K562 (cell line): ENCODE measurements around the gene CLDN5. TPM values are rescaled to one million over a fixed set of nuclear protein-coding genes. Genes with fewer than 3 reads are reported as not detected.

Experiments used
- ATAC-seq: fragments of 200-7000 bp; cut with Tn5 transposase; 3 replicates; pipeline ENCODE4 v1.9.1; 2020; ENCODE audit warnings: moderate library complexity
- BruUV-seq: library from RNA; stranded (reverse); fragments of 400-500 nt; replicated peaks from 2 replicates; lab custom pipeline; 2021; lab: Mats Ljungman, UMichigan
- CTCF ChIA-PET: fragments of 300-600 bp; formaldehyde crosslinking; extraction: SDS; loops from one replicate; lab custom pipeline; 2021; ENCODE audit warnings: low intra/inter-chr PET ratio; lab: Yijun Ruan, JAX
- POLR2A ChIA-PET: fragments of 300-600, 350-650 bp; sonication (Branson Sonifier 250); formaldehyde crosslinking; extraction: SDS; loops from one replicate; lab custom pipeline; 2021; ENCODE audit warnings: antibody characterized with exemption, inconsistent platforms; lab: Yijun Ruan, JAX
- DNase-seq, 4 experiments: peaks; one replicate each; pipeline versions ENCODE4 v3.0.0 to v3.0.0-alpha.2; 2011 to 2018; ENCODE audit warnings: low spot score in 3 of 4, mixed read lengths in 3 of 4; ENCODE audit errors: extremely low read depth in 1 of 4
- FAIRE-seq: peaks from 2 replicates; lab custom pipeline; 2011; peaks lifted over from hg19 to GRCh38; lab: Jason Lieb, UNC
- H2AFZ ChIP-seq: 2 replicates; pipeline ENCODE4 v1.6.0; 2011; ENCODE audit warnings: low read depth, low read length, control low read depth, inconsistent platforms
- H3K27ac ChIP-seq: fragments of 200-600 bp; 3 replicates; pipeline ENCODE4 v1.8.0; 2011; ENCODE audit warnings: low read depth, mild to moderate bottlenecking, control low read depth, inconsistent platforms, low read length, moderate library complexity, mixed read lengths; ENCODE audit errors: extremely low read depth
- H3K27me3 ChIP-seq, 2 experiments: fragments of 300-600 bp in 1 of 2; 2 replicates in 1 of 2; 3 replicates in 1 of 2; pipeline versions ENCODE4 v1.6.0 to v1.8.0; 2011; ENCODE audit warnings: inconsistent platforms in 2 of 2, low read length in 2 of 2, mild to moderate bottlenecking in 1 of 2, mixed read lengths in 1 of 2, moderate library complexity in 1 of 2; ENCODE audit not compliant: control insufficient read depth in 2 of 2, insufficient read depth in 2 of 2
- H3K36me3 ChIP-seq: fragments of 300-600 bp; 3 replicates; pipeline ENCODE4 v1.8.0; 2011; ENCODE audit warnings: mild to moderate bottlenecking, low read length, inconsistent platforms; ENCODE audit not compliant: control insufficient read depth, insufficient read depth
- H3K4me1 ChIP-seq, 2 experiments: fragments of 200-600 bp in 1 of 2; replicated peaks in 1 of 2; 2 replicates in 1 of 2; 3 replicates in 1 of 2; pipeline versions ENCODE4 v1.5.1 to v1.8.0; 2011; ENCODE audit warnings: inconsistent platforms in 2 of 2, low read length in 2 of 2, mild to moderate bottlenecking in 1 of 2, mixed read lengths in 1 of 2, moderate library complexity in 1 of 2; ENCODE audit not compliant: control insufficient read depth in 2 of 2, insufficient read depth in 2 of 2
- H3K4me2 ChIP-seq: 2 replicates; pipeline ENCODE4 v1.6.1; 2011; ENCODE audit warnings: low read length, control low read depth, inconsistent platforms, mixed read lengths; ENCODE audit not compliant: insufficient read depth
- H3K4me3 ChIP-seq: fragments of 200-600 bp; sonication (generic), shearing (Covaris generic); 2 replicates; pipeline ENCODE4 v1.5.1; 2016; ENCODE audit warnings: control low read depth, inconsistent platforms
- H3K79me2 ChIP-seq: fragments of 200-600 bp; 3 replicates; pipeline ENCODE4 v1.8.0; 2011; ENCODE audit warnings: low read length, inconsistent platforms; ENCODE audit not compliant: control insufficient read depth, insufficient read depth
- H3K9ac ChIP-seq, 2 experiments: 2 replicates each; pipeline versions ENCODE4 v1.6.0 to v1.6.1; 2011; ENCODE audit warnings: low read depth in 2 of 2, low read length in 2 of 2, control low read depth in 1 of 2, inconsistent platforms in 1 of 2, mild to moderate bottlenecking in 1 of 2, mixed read lengths in 1 of 2; ENCODE audit not compliant: insufficient read depth in 1 of 2
- H3K9me1 ChIP-seq: one replicate; pipeline ENCODE4 v1.6.0; 2011; ENCODE audit warnings: inconsistent platforms, mild to moderate bottlenecking, low read length, moderate library complexity; ENCODE audit not compliant: control insufficient read depth, insufficient read depth
- H3K9me3 ChIP-seq: replicated peaks from 2 replicates; pipeline ENCODE4 v1.5.1; 2011; ENCODE audit warnings: low read depth, low read length, inconsistent platforms; ENCODE audit not compliant: control insufficient read depth, insufficient read depth
- H4K20me1 ChIP-seq: replicated peaks from 2 replicates; pipeline ENCODE4 v1.6.1; 2011; ENCODE audit warnings: low read length, inconsistent platforms, mixed read lengths; ENCODE audit not compliant: control insufficient read depth, insufficient read depth
- ARID4B ChIP-seq: sonication (generic); formaldehyde crosslinking; IDR thresholded peaks from 2 replicates; pipeline ENCODE4 v1.8.0; 2022; ENCODE audit warnings: mild to moderate bottlenecking, missing genetic modification reagents
- BMI1 ChIP-seq: fragments of 150-350 bp; IDR thresholded peaks from 2 replicates; pipeline ENCODE4 v1.6.1; 2014; ENCODE audit warnings: low read length
- CEBPG ChIP-seq, 3 experiments: fragments of 200-800 bp in 1 of 3; sonication (Bioruptor generic) in 1 of 3; sonication (generic) in 1 of 3; formaldehyde crosslinking in 1 of 3; IDR thresholded peaks in 2 of 3; conservative IDR thresholded peaks in 1 of 3; 2 replicates each; pipeline versions ENCODE4 v1.6.1 to v1.8.0; 2016 to 2022; ENCODE audit warnings: missing compliant biosample characterization in 2 of 3, missing genetic modification characterization in 2 of 3, mild to moderate bottlenecking in 1 of 3, missing genetic modification reagents in 1 of 3
- CSDE1 ChIP-seq, 2 experiments: fragments of 450-650 bp; IDR thresholded peaks; 2 replicates each; pipeline ENCODE4 v1.6.1; 2016; ENCODE audit warnings: mild to moderate bottlenecking in 1 of 2
- GMEB1 ChIP-seq: fragments of 250-450 bp; sonication (Bioruptor Pico); IDR thresholded peaks from 2 replicates; pipeline ENCODE4 v1.4.0; 2020; ENCODE audit warnings: mild to moderate bottlenecking
- MED1 ChIP-seq: sonication (generic); formaldehyde crosslinking; IDR thresholded peaks from 2 replicates; pipeline ENCODE4 v1.8.1; 2023; ENCODE audit warnings: missing genetic modification reagents, borderline replicate concordance
- NFE2L1 ChIP-seq: fragments of 450-650 bp; IDR thresholded peaks from 2 replicates; pipeline ENCODE4 v1.6.1; 2016; ENCODE audit warnings: missing genetic modification characterization, low read depth, mild to moderate bottlenecking, missing compliant biosample characterization, moderate library complexity, borderline replicate concordance
- RAD21 ChIP-seq, 2 experiments: fragments of 250-450 bp in 1 of 2; fragments of 450-650 bp in 1 of 2; sonication (Bioruptor Pico) in 1 of 2; formaldehyde crosslinking in 1 of 2; IDR thresholded peaks in 1 of 2; conservative IDR thresholded peaks in 1 of 2; 2 replicates each; pipeline versions ENCODE4 v1.4.0 to v1.8.0; 2020 to 2022; ENCODE audit warnings: mild to moderate bottlenecking in 2 of 2, moderate library complexity in 1 of 2
- STAT5A ChIP-seq: IDR thresholded peaks from 2 replicates; pipeline ENCODE4 v1.6.1; 2012; ENCODE audit warnings: low read length, inconsistent platforms, borderline replicate concordance
- USF1 ChIP-seq: sonication (generic); formaldehyde crosslinking; IDR thresholded peaks from 2 replicates; pipeline ENCODE4 v1.9.0; 2022; ENCODE audit warnings: mild to moderate bottlenecking, missing genetic modification reagents
- ZNF146 ChIP-seq: IDR thresholded peaks from one replicate; pipeline ENCODE4 v1.6.1; 2018; ENCODE audit warnings: missing compliant biosample characterization; ENCODE audit not compliant: unreplicated experiment
- ZNF263 ChIP-seq: sonication (generic); formaldehyde crosslinking; IDR thresholded peaks from 2 replicates; pipeline ENCODE4 v1.8.0; 2022; ENCODE audit warnings: mild to moderate bottlenecking, missing genetic modification reagents, borderline replicate concordance
- WGBS: fragments of 100-300 bp; shearing (Covaris generic); methylation state at CpG from one replicate; pipeline ENCODE4 v1.1.6; 2016; ENCODE audit warnings: low coverage, mixed read lengths; ENCODE audit not compliant: insufficient coverage; ENCODE audit errors: missing lambda C conversion rate; 5-methylcytosine and 5-hydroxymethylcytosine counted together
- in situ Hi-C: fragments of 300-500 bp; cut with MboI; formaldehyde crosslinking; loops from 4 replicates; pipeline ENCODE4 v1.15.0; 2018; ENCODE audit warnings: inconsistent platforms, mixed read lengths
- intact Hi-C: fragments of 100-400 bp; cut with micrococcal nuclease; formaldehyde crosslinking; loops from 2 replicates; pipeline ENCODE4 v1.14.2; 2022
- polyA plus RNA-seq, 8 experiments: library from polyadenylated mRNA; depleted of rRNA in 4 of 8; stranded (reverse) in 5 of 8; unstranded in 3 of 8; fragments of >200 nt; fragmentation: Nextera tagmentation in 2 of 8; fragmentation: Illumina TruSeq in 1 of 8; extraction: Ambion mirVana in 2 of 8; extraction: Trizol in 1 of 8; gene quantifications; 2 replicates each; pipeline versions ENCODE4 v1.2.1 to v1.2.3, GENCODE V29; 2011 to 2014; ENCODE audit warnings: inconsistent platforms in 1 of 8, missing spikeins in 1 of 8
- total RNA-seq, 7 experiments: library from RNA; depleted of rRNA in 6 of 7; stranded (reverse); fragments of >200 nt in 6 of 7; fragmentation: Illumina TruSeq in 2 of 7; extraction: Trizol in 2 of 7; gene quantifications; 2 replicates each; pipeline versions ENCODE4 v1.2.1 to v1.2.3, GENCODE V29; 2011 to 2021; ENCODE audit warnings: low replicate concordance in 1 of 7

CLDN5 gene
- total and polyA plus RNA-seq, 9 of the 15 experiments (the other 6 are each of a cell fraction or from before 2014, with no cell fraction given) = 0.20 TPM; not detected in 8

GRCh38 chr22:19530751-19531150 is 6.5 kb upstream of the CLDN5 start:
- H3K9me3 ChIP-seq = no peaks in the 10 kb centered on the region
- no peaks in the 10 kb centered on the region for H3K9me1 ChIP-seq
- no peak overlapping the region for H3K27ac ChIP-seq
- H2AFZ ChIP-seq = no peak overlapping the region
- 0% methylated on average over 3 of the region's 3 CpGs for WGBS
- no peaks in the 10 kb centered on the region for H3K79me2 ChIP-seq
- DNase-seq (peak in 2 of 4 experiments; percentile 30 to 32), FAIRE-seq (no peak), ATAC-seq (peak; percentile 11; the same call in 2 of the 3 replicates)
- H3K27me3 ChIP-seq = peaks cover 61 to 74% of the 10 kb centered on the region in 2 experiments
- ChIA-PET CTCF (no interaction called here), POLR2A (interaction anchor here (0.6 to 3.4 kb wide), 5 partner anchors 9 to 69 kb away, joined by 3 to 16 read pairs (median 5); no protein-coding TSS in a partner anchor)
- H3K4me1 ChIP-seq = peaks cover 0 to 10% of the 10 kb centered on the region in 2 experiments; a peak in 3 of 5 replicates
- no peak overlapping the region for H3K4me3 ChIP-seq
- H3K9ac ChIP-seq = no peak overlapping the region
- intact Hi-C loops = loop anchor here (5.0 kb wide), 1 partner anchor 77 kb away; no protein-coding TSS in a partner anchor
- no TSS peak for BruUV-seq
- H3K4me2 ChIP-seq = no peak overlapping the region
- H4K20me1 ChIP-seq = peaks cover 17% of the 10 kb centered on the region
- in situ Hi-C loops = no loop called here
- no peaks in the 10 kb centered on the region for H3K36me3 ChIP-seq
- TF ChIP-seq RAD21 (CRISPR knock-in tag; conservative IDR thresholded peaks at IDR 0.05 in 1 of 2, IDR thresholded peaks at IDR 0.05 in 1 of 2) (no peak), USF1 (CRISPR knock-in tag) (peak; percentile 43; the same call in 1 of the 2 replicates), ARID4B (0 out of 2 replicates have a peak, but pooled peaks have one; percentile 35), MED1 (CRISPR knock-in tag) (no peak), BMI1 (no peak), CEBPG (CRISPR knock-in tag; IDR thresholded peaks at IDR 0.05) (no peak), CEBPG (tag; conservative IDR thresholded peaks at IDR 0.05 in 1 of 2, IDR thresholded peaks at IDR 0.05 in 1 of 2) (no peak), ZNF146 (CRISPR knock-in tag) (no peak), ZNF263 (peak; percentile 9; the same call in 1 of the 2 replicates), STAT5A (no peak), NFE2L1 (tag) (no peak), CSDE1 (IDR thresholded peaks at IDR 0.05) (no peak), GMEB1 (CRISPR knock-in tag) (no peak)
